ENCODE data around the gene SOHLH2. TPM values are rescaled to one million over a fixed set of nuclear protein-coding genes. Genes with fewer than 3 reads are reported as not detected.

SOHLH2 gene
- total RNA-seq, 1 experiment from 2014 or later, result 3.4 TPM

DNA sequence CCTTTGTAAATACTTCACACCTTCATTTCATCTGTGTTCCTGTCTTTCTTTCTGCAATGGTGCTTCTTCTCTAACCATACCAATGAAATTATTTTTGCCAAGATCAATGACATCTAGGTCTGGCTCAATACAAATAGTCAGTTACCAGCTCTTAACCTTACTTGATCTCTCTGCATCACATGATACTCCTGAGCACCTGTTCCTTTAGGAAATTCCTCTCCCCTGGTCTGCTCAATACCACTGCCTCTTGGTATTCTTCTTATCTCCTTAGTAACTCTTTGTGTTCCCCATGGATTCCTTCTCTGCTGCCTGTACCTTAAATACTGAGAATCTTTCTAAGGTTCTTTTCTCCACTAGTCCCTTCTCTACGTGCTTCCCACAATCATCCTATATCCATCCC lies 25.9 kb downstream of the SOHLH2 start:
- DNase-seq (ENCODE audit: low spot score), result no peak

DNA sequence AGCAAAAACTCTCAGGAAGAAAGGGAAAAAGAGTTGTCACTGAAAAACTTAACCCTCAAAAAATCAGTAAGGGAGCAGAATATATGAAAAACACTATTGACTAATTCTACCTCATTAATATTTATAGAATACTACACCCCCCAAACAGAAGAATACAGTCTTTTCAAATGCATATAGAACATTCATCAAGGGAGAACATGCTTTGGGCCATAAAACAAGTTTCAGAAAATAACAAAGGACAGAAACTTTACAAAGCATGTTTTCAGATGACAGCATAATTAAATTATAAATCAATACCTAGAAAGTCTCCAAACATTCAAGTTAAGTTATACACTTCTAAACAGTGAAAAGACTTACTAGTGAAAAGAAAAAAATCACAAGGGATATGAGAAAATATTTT lies 30.5 kb downstream of the SOHLH2 start:
- no peak for DNase-seq (ENCODE audit: low spot score)

DNA sequence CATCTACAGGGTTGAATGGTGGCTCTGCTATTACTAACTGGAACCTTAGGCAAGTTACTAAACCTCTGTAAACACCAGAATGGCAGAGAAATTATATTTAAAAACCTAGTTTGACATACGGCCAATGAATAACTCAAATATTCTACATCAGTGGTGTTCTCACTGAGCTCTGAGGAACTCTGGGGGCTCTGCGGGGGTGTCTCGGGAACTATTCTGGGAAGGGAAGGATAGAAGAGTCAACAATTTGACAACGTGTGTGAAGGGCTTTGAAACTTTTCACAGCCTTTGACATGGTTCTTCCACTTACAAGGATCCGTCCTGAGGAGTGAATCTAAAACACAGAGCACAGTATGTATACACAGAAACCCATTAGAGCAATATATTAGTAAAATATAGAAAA lies 38.7 kb downstream of the SOHLH2 start:
- no peak for DNase-seq (ENCODE audit: low spot score)

DNA sequence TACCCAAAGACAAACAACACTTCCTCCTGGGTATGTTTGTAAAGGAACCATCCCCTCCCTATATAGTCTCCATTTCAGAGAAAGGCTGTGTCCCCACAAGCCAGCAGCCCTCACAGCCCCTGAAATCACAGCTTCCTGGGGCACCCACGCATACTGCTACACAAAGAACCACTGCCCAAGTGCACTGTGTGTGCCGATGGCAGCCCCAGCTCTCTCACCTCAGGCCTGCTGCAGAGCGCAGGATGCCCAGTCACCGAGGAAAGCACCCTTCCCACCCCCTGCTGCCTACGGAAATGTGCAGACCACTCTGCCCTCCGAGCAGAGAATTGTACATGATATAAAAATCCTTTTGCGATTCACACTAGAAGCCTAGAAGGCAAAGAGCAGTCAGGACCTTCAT lies 39.4 kb downstream of the SOHLH2 start:
- DNase-seq (ENCODE audit: low spot score), result no peak

DNA sequence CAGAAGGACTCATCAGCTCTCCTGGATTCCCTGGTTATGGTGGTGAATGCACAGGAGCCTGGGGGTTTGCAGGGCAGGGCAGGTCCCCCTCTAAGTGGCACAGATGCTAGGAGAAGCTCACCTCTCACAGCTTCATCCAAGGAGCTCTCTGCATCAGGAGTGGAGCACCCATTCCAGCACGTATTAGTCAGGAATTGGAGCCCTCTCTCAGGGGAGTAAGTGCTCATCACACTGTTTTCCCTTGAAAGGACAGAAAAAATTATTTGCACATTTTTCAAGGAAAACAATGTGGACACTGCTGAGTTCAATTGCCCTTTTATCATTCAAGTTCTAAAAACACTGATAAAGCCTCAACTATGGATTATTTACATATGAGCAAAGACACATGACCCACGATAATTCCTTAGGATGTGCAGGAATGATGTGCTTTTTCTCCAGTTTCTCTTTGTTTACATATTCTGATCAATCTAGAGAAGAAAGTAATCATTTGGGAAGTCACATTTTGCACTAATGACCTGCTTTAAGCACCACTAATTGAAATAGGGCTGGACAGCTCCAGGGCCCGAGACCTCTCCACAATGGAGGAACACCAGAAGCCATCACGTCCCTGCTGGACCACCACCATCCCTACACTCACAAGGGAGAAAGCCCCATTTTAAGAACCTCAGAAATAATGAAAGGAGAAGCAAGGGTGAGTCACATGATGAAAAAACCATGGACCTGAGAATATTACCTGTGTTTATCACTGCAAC lies 40.6 kb downstream of the SOHLH2 start:
- DNase-seq (ENCODE audit: low spot score), result no peak

DNA sequence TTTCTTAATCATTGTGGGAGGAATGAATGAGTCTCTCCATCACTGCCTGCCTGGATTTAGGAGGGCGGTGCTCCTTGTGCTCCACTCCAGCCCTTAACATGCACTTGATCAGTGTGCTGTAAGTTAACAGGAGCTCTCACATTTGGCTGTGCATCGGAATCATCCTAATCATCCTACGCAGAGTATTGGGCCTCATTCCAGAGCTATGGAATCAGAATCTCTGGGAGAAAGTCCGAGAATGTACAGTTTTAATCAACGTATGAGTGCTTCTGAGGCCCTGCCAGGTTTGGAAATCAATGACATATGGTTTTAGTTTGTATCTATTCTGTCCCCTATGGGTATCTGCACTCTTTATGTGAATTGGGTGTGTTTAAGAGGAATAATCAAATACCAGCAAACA lies 48.3 kb downstream of the SOHLH2 start:
- DNase-seq (ENCODE audit: low spot score), result no peak

DNA sequence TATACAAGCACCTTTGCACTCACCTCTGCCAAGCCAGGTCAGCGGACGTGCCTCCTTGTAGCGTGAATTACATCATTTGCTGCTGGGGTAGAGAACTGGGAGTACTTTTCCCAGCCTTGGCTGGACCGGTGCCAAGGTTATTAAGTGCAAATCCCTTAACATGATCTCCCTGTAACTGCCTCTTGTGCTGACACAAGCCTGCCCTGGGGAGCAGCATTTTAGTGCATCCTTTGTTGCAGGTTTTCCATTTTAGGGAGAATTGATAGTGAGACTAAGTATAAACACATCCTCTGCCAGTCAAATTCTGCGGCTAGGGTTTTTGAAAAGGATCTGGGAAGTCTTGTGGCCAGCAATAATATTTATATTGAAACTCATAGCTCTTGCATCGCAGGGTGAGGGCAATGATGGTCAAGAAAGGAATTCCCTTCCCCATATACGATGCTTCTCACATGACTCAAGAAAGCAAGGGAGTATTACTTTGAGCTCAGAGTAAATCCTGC lies 50.5 kb downstream of the SOHLH2 start:
- DNase-seq (ENCODE audit: low spot score), result peak; percentile 6

DNA sequence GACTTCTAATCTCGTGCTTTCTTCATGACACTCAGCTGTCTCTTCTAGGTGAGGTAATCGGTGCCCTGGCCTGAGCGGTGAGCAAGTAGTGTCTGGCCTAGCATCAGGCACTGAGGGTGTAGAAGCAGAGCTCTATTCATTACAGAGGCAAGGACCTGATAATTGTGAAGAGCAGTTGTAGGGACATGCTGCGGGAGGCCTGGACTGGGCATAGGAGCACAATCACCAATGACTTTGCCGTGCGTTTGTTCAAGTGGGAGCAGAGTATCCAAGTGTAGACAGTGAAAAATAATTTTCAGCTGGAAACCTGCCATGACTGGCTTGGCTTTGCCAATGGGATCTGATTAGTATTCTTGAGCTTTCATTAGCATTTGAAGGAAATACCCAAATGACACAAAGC lies 51.1 kb downstream of the SOHLH2 start:
- DNase-seq (ENCODE audit: low spot score), result no peak

DNA sequence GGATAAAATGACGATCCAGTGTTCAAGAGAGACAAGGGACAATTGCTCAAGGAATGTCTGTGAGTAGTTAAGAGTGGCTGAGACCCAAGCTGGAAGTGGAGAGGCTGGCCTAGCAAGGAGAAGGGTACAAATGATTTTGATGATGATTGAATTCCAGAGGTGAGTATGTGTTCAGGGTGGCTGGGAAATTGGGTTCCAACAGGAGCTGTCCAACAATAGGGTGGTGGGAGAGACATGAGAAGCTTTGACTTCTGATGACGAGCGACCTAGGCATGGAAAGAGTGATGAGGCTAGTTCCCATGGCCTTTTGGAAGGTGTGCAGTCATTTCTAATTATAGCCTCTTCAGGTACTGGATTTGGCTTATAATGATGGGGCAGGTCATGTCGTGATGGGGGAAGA lies 54.1 kb downstream of the SOHLH2 start:
- DNase-seq (ENCODE audit: low spot score), result no peak

DNA sequence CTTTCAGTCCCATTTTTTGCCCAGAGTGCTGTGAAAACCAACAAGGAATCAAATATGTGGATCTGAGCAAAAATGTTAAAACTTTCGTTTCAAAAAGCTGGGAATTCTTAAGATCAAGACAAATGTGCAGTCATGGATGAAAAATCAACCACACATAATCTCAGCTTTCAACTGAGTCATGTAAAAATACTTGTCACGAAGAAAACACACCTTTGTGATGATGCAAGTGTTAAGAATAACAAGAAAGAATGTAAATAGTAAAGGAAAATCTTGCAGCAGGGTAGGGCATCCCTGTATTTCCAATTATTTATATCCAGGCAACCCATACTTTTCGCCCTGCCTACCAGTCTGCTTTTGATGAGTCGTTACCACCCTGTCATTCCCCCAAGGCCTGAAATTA lies 55.7 kb downstream of the SOHLH2 start:
- no peak for DNase-seq (ENCODE audit: low spot score)

DNA sequence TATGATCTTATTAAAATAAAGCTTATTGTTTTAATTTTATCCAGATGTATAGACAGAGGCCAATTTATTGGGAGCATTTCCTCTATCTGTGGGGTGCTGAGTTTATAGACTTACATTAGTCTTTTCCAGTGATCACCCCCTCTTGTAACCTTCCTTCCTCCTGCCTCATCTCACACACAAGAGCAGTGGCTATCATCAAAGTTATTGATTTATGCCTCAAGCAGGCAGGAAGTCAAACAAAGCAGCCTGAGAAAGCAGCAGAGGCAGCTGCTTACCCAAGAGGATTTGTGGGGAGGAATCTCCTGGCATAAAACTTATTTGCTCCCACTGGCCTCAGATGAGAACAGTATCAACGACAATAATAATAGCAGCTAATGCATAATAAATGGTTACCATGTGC lies 56.9 kb downstream of the SOHLH2 start:
- DNase-seq (ENCODE audit: low spot score), result no peak

DNA sequence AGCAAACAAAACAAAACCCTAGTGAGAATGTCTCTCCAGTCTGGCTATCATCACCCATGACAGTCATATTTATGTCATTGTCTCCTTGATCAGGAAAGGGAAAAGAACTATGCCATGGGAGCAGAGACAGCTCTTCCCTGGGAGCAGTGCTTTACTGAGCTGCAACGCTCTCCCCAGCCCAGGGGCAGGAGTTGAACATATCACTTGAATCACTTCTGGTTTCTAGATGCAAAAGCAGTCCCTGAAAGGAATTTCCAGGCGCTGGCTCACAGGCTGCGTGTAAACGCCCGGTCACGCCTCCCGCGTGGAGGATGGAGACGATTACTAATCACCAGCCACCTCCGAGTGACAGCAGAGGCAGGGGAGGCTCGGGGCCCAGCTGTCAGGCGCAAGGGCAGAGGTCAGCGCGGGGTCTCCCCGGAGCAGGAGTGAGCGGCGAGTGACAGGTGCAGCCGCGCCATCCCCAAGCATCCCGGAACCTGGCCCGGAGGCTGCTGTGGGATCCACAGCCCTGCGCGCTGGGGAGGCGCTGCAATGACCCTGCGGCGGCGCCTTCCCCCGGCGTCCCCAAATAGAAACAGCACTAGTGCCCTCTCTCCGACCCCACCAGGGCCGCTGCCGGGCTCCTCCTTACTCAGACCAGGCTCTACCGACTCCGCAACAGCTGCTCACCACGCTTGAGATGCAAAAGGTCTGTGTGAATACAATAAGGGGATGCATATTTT lies 59.6 kb downstream of the SOHLH2 start:
- DNase-seq (ENCODE audit: low spot score), result no peak

DNA sequence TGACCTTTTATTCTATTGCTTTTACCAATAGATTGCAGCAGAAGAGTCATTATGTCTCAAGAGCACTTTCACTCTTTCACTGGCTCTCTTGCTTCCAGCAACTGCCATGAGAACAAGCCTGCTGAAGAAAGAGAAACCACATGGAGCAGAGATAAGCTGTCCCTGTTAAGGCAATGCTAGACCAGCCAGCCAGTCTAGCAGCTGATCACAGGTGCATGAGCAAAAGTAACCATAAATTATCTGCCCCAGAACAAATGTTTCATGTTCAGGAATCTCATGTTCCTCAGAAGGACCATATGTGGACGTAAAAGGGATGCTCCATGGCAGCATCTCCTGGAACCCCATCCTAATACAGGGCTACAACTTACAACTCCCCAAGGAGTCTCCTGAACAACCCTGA lies 62.8 kb downstream of the SOHLH2 start:
- DNase-seq (ENCODE audit: low spot score), result no peak

DNA sequence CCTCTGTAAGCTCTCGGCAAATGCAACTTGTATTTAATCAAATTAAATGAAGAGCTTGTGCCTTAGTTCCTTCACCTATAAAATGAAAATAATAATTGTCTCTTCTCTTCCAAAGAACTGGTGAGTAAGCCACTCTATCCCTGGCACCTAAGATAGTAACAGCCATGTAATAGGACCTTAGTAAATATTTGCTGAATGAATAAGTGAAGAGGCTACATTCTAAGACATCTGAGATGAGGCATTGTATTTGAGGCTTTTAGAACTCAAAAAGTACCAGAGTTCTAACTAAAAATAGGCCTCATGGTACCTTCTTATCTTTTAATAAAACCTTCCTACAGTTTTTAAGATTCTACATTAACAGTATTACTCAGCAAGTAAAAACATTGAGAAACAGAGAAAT lies 65.9 kb downstream of the SOHLH2 start:
- no peak for DNase-seq (ENCODE audit: low spot score)

DNA sequence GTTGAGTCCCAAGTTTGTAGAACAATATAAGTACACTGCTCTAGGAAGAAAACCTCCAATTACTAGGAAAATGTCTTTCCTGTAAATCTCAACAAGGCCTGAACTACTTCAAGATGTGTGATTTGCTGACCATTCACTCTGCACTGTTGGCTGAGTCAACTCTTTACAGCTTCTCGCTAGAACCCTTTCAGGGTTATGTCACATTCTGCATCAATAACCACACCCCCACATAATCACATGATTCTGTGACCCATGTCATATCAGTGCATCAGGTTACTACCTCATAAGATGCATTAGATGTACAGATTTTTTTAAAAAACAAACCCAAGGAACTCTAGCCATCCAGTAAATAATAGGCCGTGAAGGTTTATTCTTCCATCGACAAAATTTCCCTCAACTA lies 67.0 kb downstream of the SOHLH2 start:
- no peak for DNase-seq (ENCODE audit: low spot score)

DNA sequence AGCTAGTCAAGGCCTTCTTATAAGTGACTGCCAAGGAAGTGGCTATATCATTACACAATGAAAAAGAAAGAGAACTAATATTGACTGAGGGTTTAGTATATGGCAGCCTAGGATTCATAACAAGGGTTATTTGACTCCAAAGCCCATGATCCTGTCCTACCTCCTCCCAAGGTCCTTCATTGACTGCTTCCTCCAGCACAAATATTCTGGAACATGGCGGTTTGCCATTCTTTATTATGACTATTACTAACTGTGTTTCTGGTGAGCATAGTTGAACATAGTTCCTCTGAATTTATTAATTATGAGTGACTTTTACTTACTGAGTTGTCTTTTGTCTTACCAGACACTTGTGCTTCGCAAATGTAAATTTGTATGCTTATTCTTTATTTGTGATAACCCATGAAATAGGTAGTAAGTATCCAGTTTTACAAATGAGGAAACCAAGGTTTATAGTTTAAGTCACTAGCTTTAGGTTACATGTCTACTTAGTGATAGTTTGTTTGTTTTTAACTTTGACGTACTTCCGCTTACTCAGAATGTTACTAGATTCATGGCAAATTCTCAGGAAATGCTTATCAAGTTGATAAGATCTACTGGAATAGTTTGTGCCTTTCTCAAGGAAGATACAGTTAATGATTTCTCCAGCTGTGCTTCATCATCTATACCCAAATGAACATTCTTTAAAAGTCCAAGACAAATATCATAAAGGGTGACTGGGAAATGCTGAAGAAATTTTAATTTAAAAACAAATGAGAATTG lies 67.7 kb downstream of the SOHLH2 start:
- no peak for DNase-seq (ENCODE audit: low spot score)

DNA sequence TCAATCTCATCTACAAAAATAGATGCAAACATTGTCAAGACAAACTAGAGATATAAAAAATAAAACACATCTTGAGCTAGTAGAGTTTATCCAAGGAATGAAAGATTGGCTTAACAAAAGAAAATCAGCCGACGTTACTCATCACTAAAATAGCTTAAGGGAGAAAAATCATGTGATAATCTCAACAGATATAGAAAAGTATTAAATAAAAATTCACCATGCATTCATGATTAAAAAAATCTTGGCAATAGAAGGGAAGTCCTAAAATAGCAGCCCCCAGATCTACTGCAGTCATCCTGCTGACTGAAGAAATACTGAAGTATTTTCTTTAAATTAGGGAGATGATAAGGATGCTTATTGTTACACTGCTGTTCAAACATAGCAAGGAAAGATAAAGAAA lies 70.6 kb downstream of the SOHLH2 start:
- no peak for DNase-seq (ENCODE audit: low spot score)

DNA sequence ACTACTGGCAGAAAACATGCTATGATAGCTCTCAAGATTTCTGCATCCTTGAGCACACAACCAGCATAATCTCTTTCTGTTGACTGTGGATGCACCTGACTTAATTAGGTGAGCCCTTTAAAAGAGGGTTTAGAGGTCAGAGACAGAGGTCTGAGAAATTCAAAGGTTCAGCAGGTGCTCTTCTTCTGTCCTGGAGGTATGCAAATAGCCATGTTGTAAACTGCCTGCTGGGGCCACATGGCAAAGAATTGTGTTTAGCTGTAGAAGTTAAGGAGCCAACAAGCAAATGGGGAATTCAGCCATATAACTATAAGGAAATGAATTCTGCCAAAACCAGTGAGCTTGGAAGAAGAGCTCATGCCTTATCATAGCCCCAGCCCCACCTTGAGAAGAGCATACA lies 71.6 kb downstream of the SOHLH2 start:
- no peak for DNase-seq (ENCODE audit: low spot score)

DNA sequence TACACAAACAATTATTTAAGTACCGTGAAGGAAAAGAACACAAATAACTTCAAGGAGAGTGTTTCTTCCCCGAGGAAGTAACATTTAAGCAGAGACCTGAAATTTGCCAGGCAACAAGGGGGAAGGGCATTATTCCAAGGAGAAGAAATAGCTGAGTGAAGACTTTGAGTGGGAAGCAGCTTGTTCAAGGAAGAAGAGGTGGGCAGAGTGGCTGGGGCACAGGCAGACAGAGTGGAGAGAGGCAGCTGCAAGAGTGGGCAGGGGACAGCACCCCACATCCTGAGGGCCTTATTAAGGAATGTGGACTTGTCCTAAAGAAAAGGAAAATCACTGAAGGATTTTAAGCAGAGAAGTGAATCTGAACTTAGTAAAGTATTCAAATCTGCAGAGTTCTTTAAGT lies 78.5 kb downstream of the SOHLH2 start:
- DNase-seq (ENCODE audit: low spot score), result no peak

DNA sequence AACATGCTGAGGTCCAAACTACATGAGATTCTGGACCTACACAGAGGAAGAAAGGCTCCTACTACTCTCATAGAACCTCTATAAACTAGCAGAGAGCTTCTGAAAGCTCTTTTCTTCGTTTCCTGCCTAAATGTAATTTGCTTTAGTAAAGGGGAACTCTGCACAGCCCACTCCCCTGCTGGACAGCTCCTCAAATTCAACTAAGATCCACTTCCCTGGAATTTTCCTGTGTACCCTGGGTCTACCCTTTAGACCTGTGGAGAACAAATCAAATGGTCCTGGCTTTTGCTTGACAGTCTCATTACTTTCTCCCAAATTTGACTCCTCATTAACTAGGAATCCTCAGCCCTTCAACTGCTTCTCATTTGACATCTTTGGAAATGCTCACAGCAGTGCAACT lies 79.7 kb downstream of the SOHLH2 start:
- DNase-seq (ENCODE audit: low spot score), result no peak

DNA sequence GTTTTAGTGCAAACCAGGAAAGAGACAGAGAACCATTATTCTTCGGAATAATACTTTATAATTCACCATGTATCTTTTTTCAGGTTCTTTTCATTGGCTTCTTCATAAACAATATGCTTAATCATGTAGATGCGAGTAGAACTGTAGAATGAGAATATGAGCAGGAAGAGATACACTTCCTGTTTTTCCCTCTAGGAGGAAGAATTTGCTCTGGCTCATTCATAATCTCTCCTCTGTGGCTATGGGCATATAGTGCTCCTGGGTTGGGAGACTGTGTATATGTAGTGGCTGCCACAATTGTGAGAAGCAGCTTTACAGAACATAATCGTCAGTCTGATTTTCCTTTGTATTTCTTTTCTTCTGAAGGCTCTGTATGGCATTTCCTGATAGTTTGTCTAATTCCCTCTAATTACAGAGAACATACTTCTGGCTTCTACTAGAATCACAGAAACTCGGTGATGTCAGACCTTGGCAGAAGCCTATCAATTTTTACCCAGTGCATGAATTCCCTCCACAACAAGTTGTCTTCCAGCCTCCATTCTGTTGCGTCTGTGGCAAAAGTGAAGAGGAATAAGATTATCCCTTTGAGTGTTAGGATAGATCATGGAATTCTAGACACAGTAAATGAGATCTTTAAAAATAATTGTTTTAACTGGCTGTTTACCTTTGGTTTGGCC lies 80.3 kb downstream of the SOHLH2 start:
- no peak for DNase-seq (ENCODE audit: low spot score)

DNA sequence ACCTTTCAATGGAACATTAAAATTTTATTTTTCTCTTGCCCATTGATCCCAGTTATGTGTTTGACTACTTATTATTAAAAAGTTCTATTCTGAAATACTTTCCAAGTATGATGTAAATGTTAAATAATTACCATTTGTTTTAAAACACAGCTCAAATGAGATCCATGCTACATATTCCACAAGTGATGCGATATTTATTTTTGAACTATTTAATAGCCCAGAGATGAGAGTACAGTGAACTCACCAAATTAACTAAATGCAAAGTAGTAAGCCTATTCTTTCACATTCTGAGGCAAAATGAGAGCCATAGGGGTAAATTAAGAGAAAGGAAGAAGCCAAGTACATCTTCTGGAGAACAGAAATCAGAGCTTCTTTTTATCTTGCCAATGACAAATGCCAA lies 82.0 kb downstream of the SOHLH2 start:
- no peak for DNase-seq (ENCODE audit: low spot score)
